HEK293 (cell line): ENCODE results near the gene RBM10.

Experiments used
- CTCF ChIA-PET: fragments of 350-600 bp; formaldehyde crosslinking; extraction: SDS; loops from one replicate; lab custom pipeline; 2021; ENCODE audit warnings: antibody characterized with exemption; lab: Yijun Ruan, JAX
- POLR2A ChIA-PET: fragments of 300-600 bp; formaldehyde crosslinking; extraction: SDS; loops from one replicate; lab custom pipeline; 2020; ENCODE audit warnings: antibody characterized with exemption, inconsistent platforms; lab: Yijun Ruan, JAX
- H3K27ac ChIP-seq: fragments of 200-500 bp; sonication (Bioruptor generic); 2 replicates; pipeline ENCODE4 v1.5.1; 2014; ENCODE audit warnings: low read depth, low read length, control low read depth, inconsistent platforms; ENCODE audit errors: extremely low read depth
- H3K36me3 ChIP-seq, 2 experiments: fragments of 200-500 bp in 1 of 2; sonication (Bioruptor generic) in 1 of 2; 1 replicate in 1 of 2; 2 replicates in 1 of 2; pipeline ENCODE4 v1.5.1; 2014 to 2017; ENCODE audit warnings: inconsistent platforms in 2 of 2, low read length in 2 of 2; ENCODE audit not compliant: control insufficient read depth in 2 of 2, insufficient read depth in 1 of 2
- H3K4me1 ChIP-seq: fragments of 200-500 bp; sonication (Bioruptor generic); 2 replicates; pipeline ENCODE4 v1.5.1; 2014; ENCODE audit warnings: mild to moderate bottlenecking, low read length, inconsistent platforms; ENCODE audit not compliant: control insufficient read depth, insufficient read depth
- H3K4me3 ChIP-seq: 2 replicates; pipeline ENCODE4 v1.5.1; 2011; ENCODE audit warnings: low read depth, mild to moderate bottlenecking, control low read depth, low read length, moderate library complexity
- H3K9me3 ChIP-seq: fragments of 200-500 bp; sonication (Bioruptor generic); 2 replicates; pipeline ENCODE4 v1.5.1; 2014; ENCODE audit warnings: low read depth, low read length, inconsistent platforms; ENCODE audit not compliant: control insufficient read depth, insufficient read depth
- KLF17 ChIP-seq: fragments of 450-650 bp; formaldehyde crosslinking; IDR thresholded peaks from 2 replicates; pipeline ENCODE4 v1.5.1; 2016; ENCODE audit warnings: missing biosample characterization, missing genetic modification characterization
- PATZ1 ChIP-seq: fragments of 450-650 bp; formaldehyde crosslinking; IDR thresholded peaks from 2 replicates; pipeline ENCODE4 v1.5.1; 2016; ENCODE audit warnings: missing biosample characterization, missing genetic modification characterization
- PRDM1 ChIP-seq: fragments of 450-650 bp; formaldehyde crosslinking; IDR thresholded peaks from 2 replicates; pipeline ENCODE4; 2016; ENCODE audit warnings: missing biosample characterization, missing genetic modification characterization
- SCRT1 ChIP-seq: fragments of 450-650 bp; formaldehyde crosslinking; IDR thresholded peaks from 2 replicates; pipeline ENCODE4 v1.5.1; 2016; ENCODE audit warnings: missing biosample characterization, missing genetic modification characterization, borderline replicate concordance
- SP2 ChIP-seq: fragments of 450-650 bp; formaldehyde crosslinking; IDR thresholded peaks from 2 replicates; pipeline ENCODE4 v1.5.1; 2016; ENCODE audit warnings: missing biosample characterization, missing genetic modification characterization
- SP3 ChIP-seq: fragments of 450-650 bp; formaldehyde crosslinking; IDR thresholded peaks from 2 replicates; pipeline ENCODE4 v1.5.1; 2016; ENCODE audit warnings: missing biosample characterization, missing genetic modification characterization
- TSHZ1 ChIP-seq: fragments of 450-650 bp; formaldehyde crosslinking; IDR thresholded peaks from 2 replicates; pipeline ENCODE4 v1.5.1; 2016; ENCODE audit warnings: missing biosample characterization, missing genetic modification characterization, borderline replicate concordance
- ZBTB10 ChIP-seq: fragments of 450-650 bp; formaldehyde crosslinking; IDR thresholded peaks from 2 replicates; pipeline ENCODE4 v1.5.1; 2016; ENCODE audit warnings: missing biosample characterization, missing genetic modification characterization
- ZBTB17 ChIP-seq: fragments of 450-650 bp; formaldehyde crosslinking; IDR thresholded peaks from 2 replicates; pipeline ENCODE4 v1.5.1; 2016; ENCODE audit warnings: missing biosample characterization, missing genetic modification characterization
- ZBTB26 ChIP-seq: fragments of 450-650 bp; formaldehyde crosslinking; optimal IDR thresholded peaks from 2 replicates; pipeline ENCODE3; 2016; ENCODE audit warnings: missing biosample characterization, mild to moderate bottlenecking, missing genetic modification characterization
- ZNF175 ChIP-seq: fragments of 450-650 bp; formaldehyde crosslinking; IDR thresholded peaks from 2 replicates; pipeline ENCODE4 v1.5.1; 2016; ENCODE audit warnings: missing biosample characterization, missing genetic modification characterization
- ZNF280D ChIP-seq: fragments of 450-650 bp; formaldehyde crosslinking; IDR thresholded peaks from 2 replicates; pipeline ENCODE4 v1.5.1; 2016; ENCODE audit warnings: missing biosample characterization, missing genetic modification characterization
- ZNF311 ChIP-seq: fragments of 450-650 bp; formaldehyde crosslinking; IDR thresholded peaks from 2 replicates; pipeline ENCODE4 v1.5.1; 2017; ENCODE audit warnings: missing biosample characterization, missing genetic modification characterization, borderline replicate concordance
- ZNF394 ChIP-seq: fragments of 450-650 bp; formaldehyde crosslinking; IDR thresholded peaks from 2 replicates; pipeline ENCODE4 v1.5.1; 2016; ENCODE audit warnings: missing biosample characterization, missing genetic modification characterization, mild to moderate bottlenecking, moderate library complexity, borderline replicate concordance
- ZNF398 ChIP-seq: fragments of 450-650 bp; formaldehyde crosslinking; IDR thresholded peaks from 2 replicates; pipeline ENCODE4 v1.5.1; 2017; ENCODE audit warnings: missing biosample characterization, missing genetic modification characterization
- ZNF843 ChIP-seq: fragments of 450-650 bp; formaldehyde crosslinking; IDR thresholded peaks from 2 replicates; pipeline ENCODE4 v1.5.1; 2016; ENCODE audit warnings: missing biosample characterization, missing genetic modification characterization
- ZSCAN23 ChIP-seq: fragments of 450-650 bp; formaldehyde crosslinking; IDR thresholded peaks from 2 replicates; pipeline ENCODE4 v1.5.1; 2016; ENCODE audit warnings: missing biosample characterization, missing genetic modification characterization

Gene RBM10

GRCh38 chrX:47143894-47144625, 961 bp upstream of the RBM10 start (continued):
- TF ChIP-seq TSHZ1 (tag by site-specific recombination) = no peak
- TF ChIP-seq SP2 = no peak
- TF ChIP-seq ZBTB10 (tag by site-specific recombination) = 0 out of 2 replicates have a peak, but pooled peaks have one; percentile 13
- TF ChIP-seq KLF17 = no peak
- no peak for TF ChIP-seq PATZ1 (tag by site-specific recombination)
- TF ChIP-seq ZNF398 (tag by site-specific recombination) = no peak
- no peak for TF ChIP-seq ZNF394 (tag by site-specific recombination)

- ChIA-PET CTCF (interaction anchor here (0.6 to 1.7 kb wide), 6 partner anchors 11 to 1359 kb away, joined by 3 to 13 read pairs (median 4); no protein-coding TSS in a partner anchor), POLR2A (interaction anchor here (0.8 to 1.8 kb wide), 13 partner anchors 8 to 411 kb away, joined by 3 to 29 read pairs (median 4); partner anchors contain the start of genes CDK16, RP2 and USP11)
- H3K36me3 ChIP-seq = peaks cover 8 to 41% of the 10 kb centered on the region in 2 experiments; a peak in 2 of 3 replicates
- H3K27ac ChIP-seq = peak overlapping the region; percentile 82
- 0 out of 2 replicates have a peak, but pooled peaks cover 3% of the 10 kb centered on the region for H3K4me1 ChIP-seq
- H3K4me3 ChIP-seq = peak overlapping the region; percentile 90
- no peaks in the 10 kb centered on the region for H3K9me3 ChIP-seq
- TF ChIP-seq ZNF843 (peak; percentile 10; the same call in 1 of the 2 replicates), ZSCAN23 (tag by site-specific recombination) (no peak), ZNF280D (0 out of 2 replicates have a peak, but pooled peaks have one; percentile 48), ZNF175 (tag by site-specific recombination) (no peak), ZBTB17 (tag by site-specific recombination) (0 out of 2 replicates have a peak, but pooled peaks have one; percentile 9), SCRT1 (no peak), PRDM1 (tag by site-specific recombination) (no peak), ZNF311 (tag by site-specific recombination) (no peak), SP3 (tag by site-specific recombination) (peak; percentile 13; the same call in 1 of the 2 replicates), ZBTB26 (peak; percentile 38)
These were observed 537 bp downstream of the RBM10 start for GRCh38 chrX:47145395-47146120.
